ENCODE measurements around the gene CELA1.

The CELA1 gene

DNA sequence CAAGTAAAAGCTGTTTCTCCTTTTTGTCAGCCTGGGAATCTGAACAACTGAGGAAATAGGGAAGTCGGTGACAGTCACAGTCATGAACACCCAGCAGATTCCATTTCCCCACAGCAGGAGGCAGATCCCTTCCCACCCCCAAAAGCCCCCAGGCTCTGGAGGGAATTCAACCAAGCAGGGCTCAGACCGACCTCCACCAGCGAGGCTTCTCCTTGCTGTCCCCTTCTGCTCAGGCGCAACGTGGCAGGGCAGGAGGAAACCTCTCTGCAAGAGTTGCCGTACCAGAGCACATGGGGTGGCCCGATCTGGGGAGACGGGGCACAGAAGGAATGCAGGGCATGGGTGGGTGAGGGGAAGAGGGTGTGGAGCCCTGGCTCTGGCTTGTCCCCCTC is 44.4 kb upstream of the CELA1 start:
- TF ChIP-seq, protein P1, sequence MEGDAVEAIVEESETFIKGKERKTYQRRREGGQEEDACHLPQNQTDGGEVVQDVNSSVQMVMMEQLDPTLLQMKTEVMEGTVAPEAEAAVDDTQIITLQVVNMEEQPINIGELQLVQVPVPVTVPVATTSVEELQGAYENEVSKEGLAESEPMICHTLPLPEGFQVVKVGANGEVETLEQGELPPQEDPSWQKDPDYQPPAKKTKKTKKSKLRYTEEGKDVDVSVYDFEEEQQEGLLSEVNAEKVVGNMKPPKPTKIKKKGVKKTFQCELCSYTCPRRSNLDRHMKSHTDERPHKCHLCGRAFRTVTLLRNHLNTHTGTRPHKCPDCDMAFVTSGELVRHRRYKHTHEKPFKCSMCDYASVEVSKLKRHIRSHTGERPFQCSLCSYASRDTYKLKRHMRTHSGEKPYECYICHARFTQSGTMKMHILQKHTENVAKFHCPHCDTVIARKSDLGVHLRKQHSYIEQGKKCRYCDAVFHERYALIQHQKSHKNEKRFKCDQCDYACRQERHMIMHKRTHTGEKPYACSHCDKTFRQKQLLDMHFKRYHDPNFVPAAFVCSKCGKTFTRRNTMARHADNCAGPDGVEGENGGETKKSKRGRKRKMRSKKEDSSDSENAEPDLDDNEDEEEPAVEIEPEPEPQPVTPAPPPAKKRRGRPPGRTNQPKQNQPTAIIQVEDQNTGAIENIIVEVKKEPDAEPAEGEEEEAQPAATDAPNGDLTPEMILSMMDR (IDR thresholded peaks at IDR 0.05; ENCODE audit: low read depth, low read length): no peak
- no peak for DNase-seq (ENCODE audit: low read depth in 2 of 2)
- peak overlapping the region; percentile 48 to 51 for H3K4me3 ChIP-seq (replicated peaks in 1 of 2; ENCODE audit: low read depth in 2 of 2, low read length in 2 of 2)

DNA sequence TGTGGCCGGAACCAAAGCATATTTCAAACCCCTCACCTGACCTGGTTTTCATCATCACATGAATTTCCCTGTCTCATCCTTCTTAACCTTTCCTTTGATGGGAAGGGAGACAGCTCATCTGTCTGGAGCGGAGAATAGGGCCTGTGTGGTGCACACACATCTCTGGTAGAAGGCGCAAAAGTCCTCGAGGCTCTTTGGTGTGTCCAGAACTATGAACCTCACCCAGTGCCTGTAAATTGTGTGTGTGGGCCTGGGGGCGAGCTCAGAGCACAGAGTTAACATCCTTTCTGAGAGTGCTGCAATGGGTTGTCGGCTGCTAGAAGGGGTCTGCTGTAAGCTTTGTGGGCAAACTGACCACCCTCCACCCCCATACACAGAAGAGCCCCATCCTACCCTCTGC is 44.0 kb upstream of the CELA1 start:
- TF ChIP-seq, protein P1 (IDR thresholded peaks at IDR 0.05; ENCODE audit: low read depth, low read length): no peak
- no peak for DNase-seq (ENCODE audit: low read depth in 2 of 2)
- H3K4me3 ChIP-seq (replicated peaks in 1 of 2; ENCODE audit: low read depth in 2 of 2, low read length in 2 of 2): no peak overlapping the region

DNA sequence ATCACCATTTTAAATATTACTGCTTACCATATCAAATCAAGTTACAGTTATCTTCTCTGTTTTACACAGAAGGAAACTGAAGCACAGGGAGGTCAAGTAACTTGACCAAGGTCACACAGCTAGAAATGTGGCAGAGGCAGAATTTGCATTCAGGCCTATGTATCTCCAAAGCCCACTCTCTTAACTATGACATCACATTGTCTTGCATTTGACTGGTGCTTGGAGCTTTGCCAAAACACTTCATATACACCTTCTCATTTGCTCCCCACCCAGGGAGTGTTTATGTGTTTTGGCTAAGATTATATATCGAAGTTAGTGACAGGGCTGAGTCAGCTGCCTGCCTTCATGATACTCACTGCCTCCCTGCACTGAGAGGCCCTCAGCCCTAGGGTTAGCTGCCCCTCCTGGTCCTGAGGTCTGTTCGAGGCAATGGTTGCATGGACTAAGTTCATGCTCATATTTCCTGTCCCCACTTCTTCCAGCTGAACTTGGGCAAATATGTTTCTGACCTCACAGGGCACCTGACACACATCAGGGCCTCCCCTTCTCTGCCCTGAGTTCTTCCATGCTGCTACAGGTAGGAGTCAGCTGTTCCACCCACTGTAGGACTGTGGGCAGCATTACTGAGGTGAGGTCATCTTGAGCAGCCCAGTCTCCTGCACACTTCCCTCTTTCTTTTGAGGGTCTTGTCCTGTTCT is 43.0 kb upstream of the CELA1 start:
- peak in 1 of 2 donors; percentile 32 for DNase-seq (ENCODE audit: low read depth in 2 of 2)
- no peak overlapping the region for H3K4me3 ChIP-seq (replicated peaks in 1 of 2; ENCODE audit: low read depth in 2 of 2, low read length in 2 of 2)
- TF ChIP-seq, protein P1 (IDR thresholded peaks at IDR 0.05; ENCODE audit: low read depth, low read length): no peak

DNA sequence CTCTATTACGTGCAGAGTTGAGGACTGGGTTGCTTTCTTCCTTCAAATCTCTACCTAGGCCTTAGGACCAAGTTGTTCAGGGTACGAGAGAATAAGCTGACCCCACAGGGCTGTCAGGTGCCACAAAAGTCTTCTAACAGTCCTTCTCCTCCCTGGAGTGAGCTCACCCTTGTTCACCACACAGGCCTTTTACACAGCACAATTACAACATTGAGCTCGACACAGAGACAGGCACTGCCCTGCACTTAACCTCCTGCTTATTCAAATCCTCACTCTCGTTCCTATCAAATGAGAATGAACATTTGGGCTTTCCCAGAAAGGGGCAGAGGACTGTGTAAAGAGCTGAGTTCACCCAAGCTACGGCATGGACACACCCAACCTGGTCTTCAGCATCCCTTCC is 42.4 kb upstream of the CELA1 start:
- no peak overlapping the region for H3K4me3 ChIP-seq (replicated peaks in 1 of 2; ENCODE audit: low read depth in 2 of 2, low read length in 2 of 2)
- TF ChIP-seq, protein P1 (IDR thresholded peaks at IDR 0.05; ENCODE audit: low read depth, low read length): no peak
- DNase-seq (ENCODE audit: low read depth in 2 of 2): no peak

DNA sequence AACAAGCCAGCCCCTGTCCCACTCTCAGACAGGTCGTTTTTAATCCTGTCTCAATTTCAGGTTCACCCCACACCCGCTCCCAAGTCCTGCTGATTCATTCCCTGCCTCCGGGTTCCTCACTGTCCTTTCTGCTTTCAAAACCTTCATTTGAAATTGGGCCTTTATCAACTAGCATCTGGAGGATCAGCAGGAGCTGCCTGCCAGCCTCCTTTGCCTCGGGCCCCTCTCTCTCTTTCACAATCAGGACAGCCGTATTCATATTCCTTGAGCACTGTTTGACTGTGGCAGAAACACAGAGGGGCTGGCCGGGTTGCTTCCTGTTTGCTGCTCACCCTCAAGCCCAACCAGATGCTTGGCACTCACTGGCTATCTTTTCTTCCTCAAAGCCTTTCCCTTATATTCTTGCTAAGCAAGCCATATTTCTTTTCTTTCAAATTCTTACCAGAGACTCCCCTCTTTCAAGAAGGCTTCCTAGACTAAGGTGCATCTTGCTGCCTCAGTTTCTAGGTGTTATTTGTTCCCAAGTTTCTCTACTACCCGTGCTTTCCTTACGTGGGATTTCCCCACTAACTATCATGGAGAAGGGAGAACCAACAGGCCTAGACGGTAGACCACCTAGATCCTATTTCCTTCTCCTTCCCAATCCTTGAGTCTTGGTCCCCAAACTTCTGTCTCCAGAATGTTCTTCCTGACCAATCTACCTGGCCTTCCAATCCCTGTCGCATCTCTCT is 41.8 kb upstream of the CELA1 start:
- peak; percentile 39 to 71 for DNase-seq (ENCODE audit: low read depth in 2 of 2)
- TF ChIP-seq, protein P1 (IDR thresholded peaks at IDR 0.05; ENCODE audit: low read depth, low read length): no peak
- H3K4me3 ChIP-seq (replicated peaks in 1 of 2; ENCODE audit: low read depth in 2 of 2, low read length in 2 of 2): no peak overlapping the region

DNA sequence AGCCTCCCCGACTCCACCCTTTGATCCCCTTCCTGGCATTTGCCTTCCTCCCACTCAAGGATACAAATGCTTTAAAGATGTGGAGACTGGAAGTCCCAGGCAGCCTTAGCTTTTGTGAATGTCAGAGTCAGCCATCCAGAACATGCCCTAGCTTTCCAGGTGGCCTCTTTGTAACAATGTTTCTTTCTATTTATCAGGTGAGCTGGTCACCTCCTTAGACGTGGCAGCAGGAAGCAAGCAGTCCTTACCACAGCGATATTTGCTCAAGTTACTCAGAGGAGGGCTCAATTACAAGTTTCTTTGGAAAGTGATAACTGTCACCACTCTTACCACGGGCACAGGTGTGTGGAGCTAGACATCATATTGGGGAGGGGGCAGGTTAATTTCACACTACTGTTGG is 39.9 kb upstream of the CELA1 start:
- H3K4me3 ChIP-seq (replicated peaks in 1 of 2; ENCODE audit: low read depth in 2 of 2, low read length in 2 of 2): no peak overlapping the region
- DNase-seq (ENCODE audit: low read depth in 2 of 2): no peak
- TF ChIP-seq, protein P1 (IDR thresholded peaks at IDR 0.05; ENCODE audit: low read depth, low read length): no peak

Measured in cardiac fibroblast (primary cell).